Femur (tissue), 1 donor: ENCODE measurements around the gene APOLD1.

Source experiments
- DNase-seq: peaks from one replicate; pipeline ENCODE4 v3.0.0-alpha.2; 2017

APOLD1 gene

DNA sequence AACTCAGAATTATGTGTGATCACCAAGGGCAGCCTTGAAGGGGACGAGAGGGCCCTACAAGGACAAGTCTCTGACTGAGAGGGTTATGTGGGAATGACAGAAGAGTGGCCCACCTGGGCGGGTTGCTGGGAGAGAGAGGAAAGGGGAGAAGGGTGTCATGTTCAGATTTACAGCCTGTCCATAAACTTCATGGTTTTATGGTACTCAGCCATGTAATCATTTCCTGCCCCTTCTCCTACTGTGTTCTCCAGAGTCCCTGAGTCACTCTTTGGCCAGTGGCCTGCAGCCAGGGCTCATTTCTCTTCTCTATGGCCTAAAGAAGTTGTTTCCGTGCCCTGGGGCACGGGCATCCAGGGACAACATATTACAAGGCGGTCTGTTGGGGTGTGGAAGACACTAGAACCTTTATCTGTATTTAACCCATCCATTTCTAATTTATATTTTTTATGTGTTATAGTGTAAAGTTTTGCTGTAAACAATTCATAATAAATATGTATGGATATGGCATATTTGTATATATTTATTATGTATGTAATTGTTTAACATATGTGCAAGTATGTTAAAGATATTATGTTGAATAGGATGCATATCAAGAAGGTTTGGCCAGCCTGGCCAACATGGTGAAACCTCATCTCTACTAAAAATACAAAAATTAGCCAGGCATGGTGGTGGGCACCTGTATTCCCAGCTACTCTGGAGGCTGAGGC, 54.6 kb downstream of the APOLD1 start:
- DNase-seq = peak; percentile 31

DNA sequence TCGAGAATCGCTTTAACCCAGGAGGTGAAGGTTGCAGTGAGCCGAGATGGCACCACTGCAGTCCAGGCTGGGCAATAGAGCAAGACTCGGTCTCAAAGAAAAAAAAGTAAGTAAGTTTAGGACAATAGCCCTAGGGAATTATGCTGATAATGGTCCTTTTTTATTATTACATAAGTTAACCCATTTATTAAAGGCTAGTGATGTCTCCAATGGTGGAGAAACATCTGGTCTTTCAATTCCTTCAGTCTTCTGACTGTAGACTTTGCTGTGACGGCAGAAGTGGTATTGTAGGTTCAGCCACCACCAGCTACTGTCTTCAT, 55.1 kb downstream of the APOLD1 start:
- DNase-seq = no peak
